Subcutaneous abdominal adipose tissue (tissue), 5 donors: ENCODE results near the gene CCDC148.

Source experiments
- H3K27ac ChIP-seq: one replicate; pipeline ENCODE4 v1.7.0; 2013; ENCODE audit warnings: low read depth, mild to moderate bottlenecking, inconsistent platforms, low read length, moderate library complexity
- H3K27me3 ChIP-seq, 5 donors: one replicate each; pipeline ENCODE4 v1.7.0; 2013; ENCODE audit warnings: low read length in 5 of 5, inconsistent platforms in 1 of 5; ENCODE audit not compliant: control insufficient read depth in 5 of 5, insufficient read depth in 4 of 5
- H3K36me3 ChIP-seq, 5 donors: one replicate each; pipeline ENCODE4 v1.7.0; 2013; ENCODE audit warnings: low read length in 5 of 5; ENCODE audit not compliant: control insufficient read depth in 5 of 5, insufficient read depth in 5 of 5
- H3K4me1 ChIP-seq, 5 donors: one replicate each; pipeline ENCODE4 v1.7.0; 2013; ENCODE audit warnings: low read length in 5 of 5, mild to moderate bottlenecking in 3 of 5, moderate library complexity in 1 of 5; ENCODE audit not compliant: control insufficient read depth in 5 of 5, insufficient read depth in 5 of 5
- H3K4me3 ChIP-seq, 5 donors: one replicate each; pipeline ENCODE4 v1.7.0; 2013; ENCODE audit warnings: low read length in 5 of 5, low read depth in 1 of 5
- H3K9ac ChIP-seq, 5 donors: one replicate each; pipeline ENCODE4 v1.7.0; 2013; ENCODE audit warnings: low read length in 5 of 5, mild to moderate bottlenecking in 4 of 5, moderate library complexity in 3 of 5
- H3K9me3 ChIP-seq, 5 donors: one replicate each; pipeline ENCODE4 v1.7.0; 2013; ENCODE audit warnings: low read length in 5 of 5; ENCODE audit not compliant: control insufficient read depth in 5 of 5
- donor health status: healthy.
- donor health status: healthy.
- donor health status: healthy.
- donor health status: healthy.
- donor health status: healthy.

CCDC148 gene

DNA sequence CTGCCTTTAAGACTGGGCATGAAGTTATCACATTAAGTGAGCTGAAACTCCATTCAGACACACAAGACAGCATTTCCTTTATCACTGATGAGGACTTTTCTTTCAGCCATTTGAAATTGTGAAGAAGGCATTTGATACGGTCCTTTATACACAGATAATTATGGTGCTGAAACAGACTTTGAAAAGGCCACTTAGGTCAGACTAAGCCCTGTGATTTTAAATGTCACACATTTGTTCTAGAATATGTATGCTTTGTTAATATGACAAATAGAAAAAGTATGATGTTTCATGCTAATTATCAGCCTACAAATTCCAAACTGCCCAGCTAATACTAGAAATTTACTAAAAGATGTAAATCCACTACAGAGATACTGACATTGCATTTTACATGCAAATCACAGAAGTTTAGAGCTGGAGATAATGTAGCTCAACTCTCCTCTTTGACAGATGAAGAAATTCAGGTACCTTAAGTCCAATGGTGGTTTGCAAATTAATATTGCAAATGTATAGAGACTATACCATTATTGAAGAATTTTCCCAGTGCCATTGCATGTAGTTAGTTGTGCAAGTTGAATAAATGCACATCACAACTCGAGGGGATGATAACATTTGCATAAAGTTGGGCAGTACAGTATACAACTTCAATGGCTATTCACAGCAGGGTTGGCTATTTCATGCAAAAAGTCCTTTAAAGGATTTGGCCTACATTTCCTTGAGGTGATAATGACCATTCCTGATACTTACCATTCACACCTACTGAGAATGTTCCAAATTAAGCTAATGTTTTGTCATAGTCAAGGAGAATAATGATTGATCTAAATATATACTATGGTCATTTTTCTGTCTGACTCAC lies 179.7 kb downstream of the CCDC148 start:
- no peak overlapping the region for H3K27ac ChIP-seq
- no peaks in the 10 kb centered on the region for H3K36me3 ChIP-seq
- H3K27me3 ChIP-seq = peaks cover 0 to 3% (median 0%) of the 10 kb centered on the region in 5 donors
- no peak overlapping the region for H3K4me3 ChIP-seq
- no peak overlapping the region for H3K9ac ChIP-seq
- no peaks in the 10 kb centered on the region for H3K9me3 ChIP-seq
- no peaks in the 10 kb centered on the region for H3K4me1 ChIP-seq

DNA sequence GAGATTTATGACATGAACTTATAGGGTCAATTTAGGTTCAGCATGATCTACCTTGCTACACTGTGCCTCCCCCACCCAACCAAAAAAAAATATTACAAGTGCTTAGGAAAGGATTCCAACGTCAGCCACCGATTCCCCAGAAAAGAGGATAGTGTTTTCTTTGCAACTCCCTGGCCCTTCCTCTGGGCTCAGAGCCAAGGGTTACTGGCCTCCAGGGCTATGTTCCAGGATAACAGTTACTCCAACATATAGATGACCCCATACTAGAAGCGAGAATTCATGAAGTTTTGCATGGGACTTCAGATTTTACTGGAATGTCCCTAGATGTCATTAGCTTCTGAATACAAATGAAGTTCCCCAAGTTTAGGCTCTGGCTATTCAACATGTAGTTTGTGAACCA lies 182.8 kb downstream of the CCDC148 start:
- no peak overlapping the region for H3K27ac ChIP-seq
- H3K4me3 ChIP-seq = no peak overlapping the region
- no peaks in the 10 kb centered on the region for H3K9me3 ChIP-seq
- no peaks in the 10 kb centered on the region for H3K36me3 ChIP-seq
- no peaks in the 10 kb centered on the region for H3K4me1 ChIP-seq
- H3K27me3 ChIP-seq = peaks cover 0 to 3% (median 0%) of the 10 kb centered on the region in 5 donors
- no peak overlapping the region for H3K9ac ChIP-seq

DNA sequence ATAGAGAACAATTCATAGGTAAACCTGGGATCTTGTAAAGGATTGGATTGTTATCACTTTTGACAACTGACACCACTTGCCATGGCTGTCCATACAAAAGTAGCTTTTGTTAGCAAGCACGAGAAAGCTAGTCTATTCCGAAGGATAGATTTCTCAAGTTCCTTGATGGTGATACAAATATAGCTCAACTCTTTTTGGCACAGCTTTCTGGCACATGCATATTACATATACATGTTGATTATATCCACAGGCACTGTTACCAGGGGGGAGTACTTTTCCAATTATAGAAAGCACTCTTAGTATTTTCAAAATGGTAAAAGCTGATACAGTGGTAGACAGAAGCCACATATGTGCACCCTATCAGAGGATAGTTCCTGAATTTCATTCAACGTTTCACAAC lies 186.0 kb downstream of the CCDC148 start:
- Histone ChIP-seq H3K4me1 (no peaks in the 10 kb centered on the region), H3K27me3 (peaks cover 0 to 3% (median 0%) of the 10 kb centered on the region in 5 donors)

GRCh38 chr2:158269143-158269542 lies 187.4 kb downstream of the CCDC148 start:
- H3K27me3 ChIP-seq = peaks cover 0 to 3% (median 0%) of the 10 kb centered on the region in 5 donors
- no peak overlapping the region for H3K9ac ChIP-seq
- no peaks in the 10 kb centered on the region for H3K9me3 ChIP-seq
- H3K36me3 ChIP-seq = no peaks in the 10 kb centered on the region
- H3K4me1 ChIP-seq = no peaks in the 10 kb centered on the region
- H3K4me3 ChIP-seq = no peak overlapping the region
- no peak overlapping the region for H3K27ac ChIP-seq

More for the DNA sequence above, 186.0 kb downstream of the CCDC148 start:
- no peaks in the 10 kb centered on the region for H3K9me3 ChIP-seq
- H3K4me3 ChIP-seq = no peak overlapping the region
- no peak overlapping the region for H3K9ac ChIP-seq
- no peaks in the 10 kb centered on the region for H3K36me3 ChIP-seq
- no peak overlapping the region for H3K27ac ChIP-seq

DNA sequence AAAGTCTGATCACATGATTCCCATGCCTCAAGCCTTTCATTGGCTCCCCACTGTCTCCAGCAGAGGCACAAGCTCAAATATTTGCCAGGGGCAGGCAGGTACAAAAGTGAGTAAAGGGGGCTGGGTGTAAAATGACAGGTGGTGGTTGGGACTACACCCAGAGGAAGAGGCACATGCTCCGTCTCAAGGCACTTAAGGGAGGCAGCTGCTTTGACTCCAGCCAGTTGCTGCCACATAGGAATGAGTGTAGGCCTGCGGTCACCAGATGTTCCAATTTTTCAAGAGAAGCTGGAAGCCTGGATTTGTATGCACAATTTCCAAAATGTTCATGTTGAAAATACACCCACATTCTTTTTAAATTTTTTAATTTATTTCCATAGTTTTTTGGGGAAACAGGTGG lies 190.4 kb downstream of the CCDC148 start:
- Histone ChIP-seq H3K9me3 (peaks cover 0 to 2% (median 0%) of the 10 kb centered on the region in 5 donors), H3K9ac (no peak overlapping the region), H3K4me1 (no peaks in the 10 kb centered on the region), H3K4me3 (no peak overlapping the region), H3K27me3 (no peaks in the 10 kb centered on the region), H3K27ac (no peak overlapping the region), H3K36me3 (no peaks in the 10 kb centered on the region)

DNA sequence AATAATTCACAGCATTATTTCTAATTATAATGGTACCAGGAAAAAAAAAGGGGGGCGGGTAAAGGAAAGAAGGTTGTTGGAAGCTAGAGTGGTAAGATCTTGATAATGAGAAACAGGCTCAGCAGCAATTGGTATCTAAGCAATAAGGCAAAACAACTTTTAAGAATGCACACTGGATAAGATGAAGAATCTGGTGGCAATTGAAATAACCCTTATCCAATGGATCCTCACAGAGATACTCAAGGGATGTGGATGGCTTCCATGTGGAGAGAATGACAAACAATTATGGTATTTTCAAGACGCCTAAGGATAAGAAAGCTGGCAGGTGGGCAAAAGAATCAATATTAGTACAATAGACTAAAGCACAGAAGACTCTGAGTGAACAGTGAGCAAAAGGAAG lies 201.3 kb downstream of the CCDC148 start:
- H3K9ac ChIP-seq = no peak overlapping the region
- H3K27me3 ChIP-seq = no peaks in the 10 kb centered on the region
- H3K4me3 ChIP-seq = no peak overlapping the region
- H3K4me1 ChIP-seq = no peaks in the 10 kb centered on the region
- H3K27ac ChIP-seq = no peak overlapping the region
- no peaks in the 10 kb centered on the region for H3K36me3 ChIP-seq
- H3K9me3 ChIP-seq = no peaks in the 10 kb centered on the region

- Histone ChIP-seq H3K4me3 (no peak overlapping the region), H3K27ac (no peak overlapping the region), H3K4me1 (no peaks in the 10 kb centered on the region), H3K9me3 (no peaks in the 10 kb centered on the region), H3K9ac (no peak overlapping the region), H3K27me3 (no peaks in the 10 kb centered on the region), H3K36me3 (no peaks in the 10 kb centered on the region)
Observed at GRCh38 chr2:158253170-158253569, 203.4 kb downstream of the CCDC148 start.

DNA sequence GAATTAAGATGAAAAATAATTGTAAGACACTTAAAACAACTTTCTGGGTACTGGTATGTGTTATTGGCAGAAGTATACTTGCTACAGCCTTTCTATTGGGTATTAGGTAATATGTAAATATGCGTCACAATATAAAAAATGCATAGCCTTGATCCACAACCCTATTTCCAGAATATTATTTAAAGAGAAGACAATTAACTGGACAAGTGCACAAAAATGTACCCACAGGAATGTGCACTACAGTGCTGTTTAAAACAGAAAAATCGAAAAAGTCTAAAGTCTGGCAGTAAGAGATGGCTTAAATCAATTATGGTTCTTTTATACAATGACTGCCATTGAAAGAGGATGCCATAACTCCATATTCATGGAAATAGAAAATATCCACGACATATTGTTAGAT lies 205.2 kb downstream of the CCDC148 start:
- Histone ChIP-seq H3K27me3 (no peaks in the 10 kb centered on the region), H3K9me3 (no peaks in the 10 kb centered on the region), H3K4me1 (no peaks in the 10 kb centered on the region), H3K9ac (no peak overlapping the region), H3K4me3 (no peak overlapping the region), H3K36me3 (no peaks in the 10 kb centered on the region), H3K27ac (no peak overlapping the region)

DNA sequence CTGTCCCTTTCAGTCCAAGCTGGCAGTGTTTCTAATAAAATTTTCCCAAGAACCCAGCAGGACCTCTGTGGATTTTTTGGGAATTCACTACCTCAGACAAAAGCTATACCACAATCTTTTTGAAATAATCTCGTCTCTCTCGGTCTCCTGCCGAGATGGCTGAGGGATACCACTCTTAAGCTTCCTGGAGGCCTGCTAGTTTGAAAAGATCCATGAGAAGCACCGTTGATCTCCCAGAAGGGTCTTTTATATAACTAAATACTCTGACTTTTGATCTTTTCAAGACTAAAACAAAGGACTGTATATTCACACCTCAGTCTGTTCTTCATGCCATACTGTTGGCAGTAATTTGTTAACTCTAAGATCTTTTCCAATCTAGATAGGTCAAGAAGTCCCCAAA lies 213.2 kb downstream of the CCDC148 start:
- Histone ChIP-seq H3K27me3 (no peaks in the 10 kb centered on the region), H3K9ac (no peak overlapping the region), H3K4me3 (no peak overlapping the region), H3K9me3 (no peaks in the 10 kb centered on the region), H3K36me3 (no peaks in the 10 kb centered on the region), H3K27ac (no peak overlapping the region), H3K4me1 (no peaks in the 10 kb centered on the region)

DNA sequence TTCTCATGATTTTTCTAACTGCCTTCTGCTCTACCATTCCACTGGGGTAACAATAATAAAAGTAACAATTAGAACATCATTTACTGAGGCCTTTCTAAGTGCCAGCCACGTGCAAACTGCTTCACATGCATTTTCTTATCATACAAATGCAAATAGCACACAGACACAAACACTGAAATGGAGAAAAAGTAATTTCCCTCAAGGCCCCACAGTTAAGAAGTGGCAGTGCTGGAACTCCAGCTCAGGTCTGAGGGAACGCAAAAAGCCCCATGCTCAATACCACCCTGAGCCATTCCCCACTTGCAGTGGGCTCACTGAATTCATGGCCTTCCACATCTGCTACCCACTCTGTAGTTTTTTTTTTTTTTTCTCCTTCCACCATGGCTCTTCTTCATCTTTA lies 214.3 kb downstream of the CCDC148 start:
- Histone ChIP-seq H3K27ac (no peak overlapping the region), H3K4me3 (no peak overlapping the region), H3K4me1 (no peaks in the 10 kb centered on the region), H3K9me3 (no peaks in the 10 kb centered on the region), H3K36me3 (no peaks in the 10 kb centered on the region), H3K9ac (no peak overlapping the region), H3K27me3 (no peaks in the 10 kb centered on the region)
